ENCODE data around the gene TMEM51.

The TMEM51 gene

GRCh38 chr1:15186073-15186845 lies 32.7 kb downstream of the TMEM51 start:
- in situ Hi-C loops (cut with MboI; ENCODE audit: low pct_unique_long_range_greater_than_20kb, low sequenced_read_pairs, unreplicated experiment) = no loop called here
- DNase-seq (ENCODE audit: low spot score) = no peak
- TF ChIP-seq, protein P1, sequence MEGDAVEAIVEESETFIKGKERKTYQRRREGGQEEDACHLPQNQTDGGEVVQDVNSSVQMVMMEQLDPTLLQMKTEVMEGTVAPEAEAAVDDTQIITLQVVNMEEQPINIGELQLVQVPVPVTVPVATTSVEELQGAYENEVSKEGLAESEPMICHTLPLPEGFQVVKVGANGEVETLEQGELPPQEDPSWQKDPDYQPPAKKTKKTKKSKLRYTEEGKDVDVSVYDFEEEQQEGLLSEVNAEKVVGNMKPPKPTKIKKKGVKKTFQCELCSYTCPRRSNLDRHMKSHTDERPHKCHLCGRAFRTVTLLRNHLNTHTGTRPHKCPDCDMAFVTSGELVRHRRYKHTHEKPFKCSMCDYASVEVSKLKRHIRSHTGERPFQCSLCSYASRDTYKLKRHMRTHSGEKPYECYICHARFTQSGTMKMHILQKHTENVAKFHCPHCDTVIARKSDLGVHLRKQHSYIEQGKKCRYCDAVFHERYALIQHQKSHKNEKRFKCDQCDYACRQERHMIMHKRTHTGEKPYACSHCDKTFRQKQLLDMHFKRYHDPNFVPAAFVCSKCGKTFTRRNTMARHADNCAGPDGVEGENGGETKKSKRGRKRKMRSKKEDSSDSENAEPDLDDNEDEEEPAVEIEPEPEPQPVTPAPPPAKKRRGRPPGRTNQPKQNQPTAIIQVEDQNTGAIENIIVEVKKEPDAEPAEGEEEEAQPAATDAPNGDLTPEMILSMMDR (IDR thresholded peaks at IDR 0.05; ENCODE audit: extremely low read depth, insufficient read depth, missing control alignments) = no peak

GRCh38 chr1:15186846-15187151 lies 33.3 kb downstream of the TMEM51 start:
- in situ Hi-C loops (cut with MboI; ENCODE audit: low pct_unique_long_range_greater_than_20kb, low sequenced_read_pairs, unreplicated experiment) = no loop called here
- TF ChIP-seq, protein P1 (IDR thresholded peaks at IDR 0.05; ENCODE audit: extremely low read depth, insufficient read depth, missing control alignments) = no peak
- no peak for DNase-seq (ENCODE audit: low spot score)

DNA sequence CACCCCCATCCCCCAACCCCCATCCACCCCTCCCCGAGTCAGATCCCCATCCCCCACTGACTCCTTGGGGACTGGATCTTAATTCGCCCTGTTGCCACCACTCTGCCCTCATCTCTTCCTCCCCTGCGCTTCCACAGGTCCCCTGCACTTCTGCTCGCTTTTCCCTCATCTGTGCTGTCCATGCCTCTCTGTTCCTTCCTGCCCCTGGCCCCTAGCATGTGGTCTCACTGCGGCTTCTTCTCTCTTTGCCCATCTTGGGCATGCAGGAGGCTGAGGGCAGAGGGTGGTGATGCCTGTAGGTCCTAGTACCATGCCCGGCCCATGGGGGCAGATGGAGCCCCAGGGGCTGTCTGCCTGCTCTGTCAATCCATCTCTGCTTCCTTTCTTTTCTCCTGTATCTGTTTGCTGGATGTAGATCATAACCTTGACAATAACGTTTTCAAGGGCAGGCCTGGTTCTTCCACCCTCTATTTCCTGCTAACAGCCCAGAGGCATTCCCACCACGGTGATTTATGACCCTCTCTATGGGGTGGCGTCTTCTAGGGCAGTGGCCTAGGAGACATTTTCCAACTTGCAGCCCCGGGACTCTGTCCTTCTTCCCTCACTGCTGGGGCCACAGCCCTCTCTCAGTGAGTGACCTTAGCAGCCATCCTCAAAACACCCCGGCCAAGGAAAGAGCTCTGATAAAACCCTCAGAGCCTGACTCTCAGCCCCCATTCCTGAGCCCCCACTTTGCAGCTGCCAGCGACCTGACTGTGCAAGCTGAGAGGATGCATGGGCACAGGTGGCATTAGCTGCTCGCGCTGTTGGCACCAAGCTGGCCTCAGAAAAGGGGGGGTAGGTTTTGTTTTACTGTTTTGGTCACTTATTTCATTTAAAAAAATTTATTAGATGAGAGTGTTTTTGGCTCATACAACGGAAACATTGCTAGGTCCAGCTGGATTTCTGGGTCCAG lies 33.9 kb downstream of the TMEM51 start:
- in situ Hi-C loops (cut with MboI; ENCODE audit: low pct_unique_long_range_greater_than_20kb, low sequenced_read_pairs, unreplicated experiment) = no loop called here
- TF ChIP-seq, protein P1 (IDR thresholded peaks at IDR 0.05; ENCODE audit: extremely low read depth, insufficient read depth, missing control alignments) = no peak
- DNase-seq (ENCODE audit: low spot score) = no peak

DNA sequence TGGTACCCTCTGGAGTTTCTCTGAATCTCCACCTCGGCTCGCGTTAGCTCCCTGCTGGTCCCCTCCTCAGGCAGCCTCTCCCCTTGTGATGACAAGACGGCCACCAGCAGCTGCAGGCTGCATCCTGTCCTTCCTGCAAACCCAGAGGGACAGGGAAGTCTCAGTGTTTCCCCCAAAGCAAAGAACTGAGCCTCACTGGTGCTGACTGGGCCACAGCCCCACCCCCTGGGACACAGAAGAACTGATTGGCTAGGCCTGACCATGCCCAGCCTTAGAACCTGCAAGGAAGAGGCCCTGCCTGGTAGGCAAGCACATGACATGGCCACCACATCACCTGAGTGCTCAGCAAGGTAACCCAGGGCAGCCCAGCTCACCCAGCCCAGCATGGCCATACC lies 34.6 kb downstream of the TMEM51 start:
- in situ Hi-C loops (cut with MboI; ENCODE audit: low pct_unique_long_range_greater_than_20kb, low sequenced_read_pairs, unreplicated experiment) = no loop called here
- DNase-seq (ENCODE audit: low spot score) = no peak
- TF ChIP-seq, protein P1 (IDR thresholded peaks at IDR 0.05; ENCODE audit: extremely low read depth, insufficient read depth, missing control alignments) = no peak

GRCh38 chr1:15188678-15189077 lies 35.1 kb downstream of the TMEM51 start:
- DNase-seq (ENCODE audit: low spot score) = no peak
- in situ Hi-C loops (cut with MboI; ENCODE audit: low pct_unique_long_range_greater_than_20kb, low sequenced_read_pairs, unreplicated experiment) = no loop called here

GRCh38 chr1:15189692-15190370 lies 36.3 kb downstream of the TMEM51 start:
- DNase-seq (ENCODE audit: low spot score) = no peak
- TF ChIP-seq, protein P1 (IDR thresholded peaks at IDR 0.05; ENCODE audit: extremely low read depth, insufficient read depth, missing control alignments) = no peak
- in situ Hi-C loops (cut with MboI; ENCODE audit: low pct_unique_long_range_greater_than_20kb, low sequenced_read_pairs, unreplicated experiment) = no loop called here

More at GRCh38 chr1:15188678-15189077, 35.1 kb downstream of the TMEM51 start:
- TF ChIP-seq, protein P1 (IDR thresholded peaks at IDR 0.05; ENCODE audit: extremely low read depth, insufficient read depth, missing control alignments) = no peak

Measured in GM13977 (cell line).